ENCODE data around the gene MYH1.

The MYH1 gene

DNA sequence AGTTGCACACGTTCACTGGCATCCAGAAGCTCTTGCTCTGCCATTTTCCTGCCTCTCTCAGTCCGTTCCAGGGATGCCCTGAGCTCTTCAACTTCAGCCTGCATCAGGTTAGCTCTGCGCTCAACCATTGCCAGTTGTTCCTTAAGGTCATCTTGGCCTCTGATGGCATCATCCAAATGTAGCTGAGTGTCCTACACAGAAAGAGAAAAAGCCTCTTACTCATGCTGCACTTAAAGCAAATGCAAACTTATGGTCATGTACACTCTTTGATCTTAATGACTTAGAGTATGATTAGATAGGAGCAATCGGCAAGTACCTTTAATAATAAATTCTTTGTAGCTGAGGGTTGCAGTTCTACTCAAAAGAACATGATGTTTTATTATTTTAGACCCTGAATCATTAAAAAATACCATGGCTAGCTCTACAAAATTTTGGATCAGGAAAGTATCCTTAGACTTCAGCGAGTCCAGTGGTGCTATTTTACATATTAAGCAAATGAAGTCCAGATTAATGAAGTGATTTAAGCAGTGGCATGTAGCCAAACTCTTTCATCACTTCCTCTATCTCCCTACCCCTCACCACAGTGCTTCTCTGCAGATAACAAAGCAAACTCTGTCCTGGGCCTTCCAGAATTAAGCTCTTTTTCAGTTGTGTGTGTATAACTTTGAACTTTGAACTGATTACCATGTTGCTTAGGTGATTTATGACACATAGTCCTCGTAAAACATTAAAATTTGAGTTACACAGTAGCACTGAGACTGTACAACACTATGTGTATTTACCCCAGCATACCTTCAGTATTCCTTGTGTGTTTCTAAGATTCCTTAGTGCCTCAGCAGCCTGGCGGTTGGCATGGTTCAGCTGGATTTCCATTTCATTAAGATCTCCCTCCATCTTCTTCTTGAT lies 71.1 kb downstream of the MYH1 start:
- Histone ChIP-seq H3K9me3 (ENCODE audit: control insufficient read depth in 5 of 5, low read length in 5 of 5) (no peaks in the 10 kb centered on the region), H3K4me3 (ENCODE audit: low read depth in 1 of 5, low read length in 5 of 5) (no peak overlapping the region), H3K36me3 (ENCODE audit: control insufficient read depth in 5 of 5, insufficient read depth in 5 of 5, low read length in 5 of 5) (no peaks in the 10 kb centered on the region), H3K27ac (ENCODE audit: low read depth, low read length) (no peak overlapping the region), H3K9ac (ENCODE audit: low read length in 5 of 5) (no peak overlapping the region), H3K4me1 (ENCODE audit: control insufficient read depth in 5 of 5, insufficient read depth in 5 of 5, low read length in 5 of 5) (no peaks in the 10 kb centered on the region), H3K27me3 (ENCODE audit: control insufficient read depth in 5 of 5, insufficient read depth in 4 of 5, low read length in 5 of 5) (no peaks in the 10 kb centered on the region)
